Astrocyte (in vitro differentiated cells and primary cell): ENCODE measurements around the gene RRBP1. TPM values are rescaled to one million over a fixed set of nuclear protein-coding genes. Genes with fewer than 3 reads are reported as not detected.
A peak's percentile ranks its signal among the peaks of the same experiment; 100 is the strongest.

Experiments used
- DNase-seq: peaks from one replicate; pipeline ENCODE4 v3.0.0-alpha.2; 2010; ENCODE audit warnings: low read depth
- FAIRE-seq: peaks from 2 replicates; lab custom pipeline; 2011; peaks lifted over from hg19 to GRCh38; lab: Jason Lieb, UNC
- H2AFZ ChIP-seq: 2 replicates; pipeline ENCODE4 v1.6.0; 2012; ENCODE audit warnings: low read depth, low read length, inconsistent platforms
- H3K27ac ChIP-seq: 2 replicates; pipeline ENCODE4 v1.5.1; 2011; ENCODE audit warnings: low read depth, low read length, inconsistent platforms
- H3K27me3 ChIP-seq: 2 replicates; pipeline ENCODE4 v1.6.0; 2011; ENCODE audit warnings: low read length, inconsistent platforms; ENCODE audit not compliant: insufficient read depth
- H3K36me3 ChIP-seq: 2 replicates; pipeline ENCODE4 v1.5.1; 2011; ENCODE audit warnings: low read length, inconsistent platforms; ENCODE audit not compliant: insufficient read depth
- H3K4me1 ChIP-seq: 2 replicates; pipeline ENCODE4 v1.5.1; 2011; ENCODE audit warnings: low read length, inconsistent platforms; ENCODE audit not compliant: insufficient read depth
- H3K4me2 ChIP-seq: 2 replicates; pipeline ENCODE4 v1.6.0; 2012; ENCODE audit warnings: low read length, inconsistent platforms
- H3K4me3 ChIP-seq: 2 replicates; pipeline ENCODE4 v1.5.1; 2011; ENCODE audit warnings: low read depth, mild to moderate bottlenecking, low read length, inconsistent platforms; ENCODE audit not compliant: insufficient read depth
- H3K79me2 ChIP-seq: 2 replicates; pipeline ENCODE4 v1.6.0; 2012; ENCODE audit warnings: mild to moderate bottlenecking, low read length, inconsistent platforms; ENCODE audit not compliant: insufficient read depth
- H3K9ac ChIP-seq: 2 replicates; pipeline ENCODE4 v1.6.0; 2012; ENCODE audit warnings: mild to moderate bottlenecking, low read length, inconsistent platforms
- H3K9me3 ChIP-seq: 2 replicates; pipeline ENCODE4 v1.5.1; 2012; ENCODE audit warnings: low read depth, mild to moderate bottlenecking, low read length, inconsistent platforms; ENCODE audit not compliant: insufficient read depth
- H4K20me1 ChIP-seq: 2 replicates; pipeline ENCODE4 v1.6.0; 2012; ENCODE audit warnings: low read length, inconsistent platforms; ENCODE audit not compliant: insufficient read depth
- H3K27ac Mint-ChIP-seq: one replicate; pipeline ENCODE4 v1.8.0; 2021; ENCODE audit warnings: mild to moderate bottlenecking, mixed read lengths; ENCODE audit not compliant: unreplicated experiment
- H3K27me3 Mint-ChIP-seq: one replicate; pipeline ENCODE4 v1.8.0; 2021; ENCODE audit warnings: low read depth, mixed read lengths; ENCODE audit not compliant: unreplicated experiment
- H3K36me3 Mint-ChIP-seq: one replicate; pipeline ENCODE4 v1.8.0; 2021; ENCODE audit warnings: low read depth, mixed read lengths; ENCODE audit not compliant: unreplicated experiment
- H3K4me1 Mint-ChIP-seq: one replicate; pipeline ENCODE4 v1.8.0; 2021; ENCODE audit warnings: low read depth, mixed read lengths; ENCODE audit not compliant: unreplicated experiment
- H3K4me3 Mint-ChIP-seq: one replicate; pipeline ENCODE4 v1.8.0; 2021; ENCODE audit warnings: mild to moderate bottlenecking, moderate library complexity, mixed read lengths; ENCODE audit not compliant: unreplicated experiment
- H3K9me3 Mint-ChIP-seq: one replicate; pipeline ENCODE4 v1.8.0; 2021; ENCODE audit warnings: mild to moderate bottlenecking, mixed read lengths; ENCODE audit not compliant: unreplicated experiment
- CTCF ChIP-seq: IDR thresholded peaks from 2 replicates; pipeline ENCODE4 v1.5.1; 2011; ENCODE audit warnings: low read depth, mild to moderate bottlenecking, inconsistent platforms, low read length, moderate library complexity; ENCODE audit not compliant: insufficient read depth
- EZH2 ChIP-seq: IDR thresholded peaks from 2 replicates; pipeline ENCODE4 v1.6.1; 2012; ENCODE audit warnings: mild to moderate bottlenecking, low read length, inconsistent platforms; ENCODE audit not compliant: insufficient read depth
- total RNA-seq: library from RNA; stranded (reverse); gene quantifications from 2 replicates; pipeline ENCODE4 v1.2.1, GENCODE V29; 2021

RRBP1 gene
- total RNA-seq, 1 donor from 2014 or later, result 347 TPM

- Mint-ChIP-seq H3K27ac (no peak overlapping the region), H3K36me3 (peaks cover 4% of the 10 kb centered on the region), H3K4me1 (peaks cover 42% of the 10 kb centered on the region), H3K4me3 (peak overlapping the region; percentile 55), H3K27me3 (no peaks in the 10 kb centered on the region), H3K9me3 (no peaks in the 10 kb centered on the region)
- TF ChIP-seq EZH2 (no peak), CTCF (no peak)
- H3K4me3 ChIP-seq, result no peak overlapping the region
- DNase-seq, result no peak
- H4K20me1 ChIP-seq, result peaks cover 97% of the 10 kb centered on the region
- no peaks in the 10 kb centered on the region for H3K27me3 ChIP-seq
- FAIRE-seq, result no peak
- H3K9me3 ChIP-seq, result no peaks in the 10 kb centered on the region
- no peak overlapping the region for H3K27ac ChIP-seq
- no peak overlapping the region for H3K9ac ChIP-seq
- peaks cover 6% of the 10 kb centered on the region for H3K4me1 ChIP-seq
- H3K79me2 ChIP-seq, result peaks cover 99% of the 10 kb centered on the region
- no peak overlapping the region for H3K4me2 ChIP-seq
- H3K36me3 ChIP-seq, result peaks cover 7% of the 10 kb centered on the region
- no peak overlapping the region for H2AFZ ChIP-seq
These were observed 98.9 kb downstream of the RRBP1 start for GRCh38 chr20:17583126-17583525.

GRCh38 chr20:17580895-17581294, 101.1 kb downstream of the RRBP1 start:
- Mint-ChIP-seq H3K4me1 (peaks cover 34% of the 10 kb centered on the region), H3K27me3 (no peaks in the 10 kb centered on the region), H3K9me3 (no peaks in the 10 kb centered on the region), H3K36me3 (peaks cover 3% of the 10 kb centered on the region), H3K27ac (no peak overlapping the region), H3K4me3 (peak overlapping the region; percentile 46)
- FAIRE-seq, result no peak
- Histone ChIP-seq H3K4me2 (no peak overlapping the region), H3K79me2 (peaks cover 99% of the 10 kb centered on the region), H3K36me3 (peaks cover 8% of the 10 kb centered on the region), H3K9me3 (no peaks in the 10 kb centered on the region), H2AFZ (no peak overlapping the region), H3K27ac (no peak overlapping the region), H3K9ac (no peak overlapping the region), H3K4me3 (no peak overlapping the region), H3K4me1 (peaks cover 6% of the 10 kb centered on the region), H4K20me1 (peaks cover 95% of the 10 kb centered on the region), H3K27me3 (no peaks in the 10 kb centered on the region)
- TF ChIP-seq CTCF (no peak), EZH2 (no peak)
- DNase-seq, result no peak

- no peaks in the 10 kb centered on the region for H3K27me3 ChIP-seq
- no peak overlapping the region for H2AFZ ChIP-seq
- peaks cover 95% of the 10 kb centered on the region for H4K20me1 ChIP-seq
- no peak overlapping the region for H3K4me2 ChIP-seq
- TF ChIP-seq EZH2 (no peak), CTCF (no peak)
- peaks cover 8% of the 10 kb centered on the region for H3K36me3 ChIP-seq
- H3K79me2 ChIP-seq, result peaks cover 99% of the 10 kb centered on the region
- peaks cover 32% of the 10 kb centered on the region for H3K4me1 Mint-ChIP-seq
- no peaks in the 10 kb centered on the region for H3K27me3 Mint-ChIP-seq
- DNase-seq (no peak), FAIRE-seq (no peak)
- H3K4me3 Mint-ChIP-seq, result no peak overlapping the region
- H3K9ac ChIP-seq, result no peak overlapping the region
- H3K36me3 Mint-ChIP-seq, result peaks cover 3% of the 10 kb centered on the region
- H3K27ac Mint-ChIP-seq, result peak overlapping the region; percentile 48
- H3K9me3 Mint-ChIP-seq, result no peaks in the 10 kb centered on the region
- no peak overlapping the region for H3K27ac ChIP-seq
- H3K9me3 ChIP-seq, result no peaks in the 10 kb centered on the region
- H3K4me1 ChIP-seq, result peaks cover 6% of the 10 kb centered on the region
- H3K4me3 ChIP-seq, result no peak overlapping the region
These were observed 102.5 kb downstream of the RRBP1 start for GRCh38 chr20:17579369-17580039.
